NCI-H146 (cell line): ENCODE data around the gene ANGPTL3.

Source experiments
- DNase-seq: peaks from one replicate; lab custom pipeline; 2025; lab: John Stamatoyannopoulos, UW

Gene ANGPTL3

GRCh38 chr1:62628506-62628905 lies 31.2 kb downstream of the ANGPTL3 start:
- DNase-seq, result no peak

GRCh38 chr1:62637392-62638105 lies 40.2 kb downstream of the ANGPTL3 start:
- no peak for DNase-seq

- DNase-seq, result no peak
Measured at GRCh38 chr1:62643283-62643682, 46.0 kb downstream of the ANGPTL3 start.

GRCh38 chr1:62652387-62652786 lies 55.1 kb downstream of the ANGPTL3 start:
- no peak for DNase-seq

- DNase-seq, result no peak
Measured at GRCh38 chr1:62654744-62655143, 57.4 kb downstream of the ANGPTL3 start.
